Kidney epithelial cell (primary cell): ENCODE measurements around the gene HOXD12. TPM values are rescaled to one million over a fixed set of nuclear protein-coding genes. Genes with fewer than 3 reads are reported as not detected.

Source experiments
- DNase-seq: peaks from one replicate; pipeline ENCODE4 v3.0.0-alpha.2; 2010; ENCODE audit warnings: low read depth
- H3K27me3 ChIP-seq: 2 replicates; pipeline ENCODE4 v1.6.0; 2011; ENCODE audit warnings: low read length; ENCODE audit not compliant: control insufficient read depth, insufficient read depth
- H3K36me3 ChIP-seq: 2 replicates; pipeline ENCODE4 v1.5.1; 2011; ENCODE audit warnings: low read length; ENCODE audit not compliant: control insufficient read depth, insufficient read depth
- H3K4me3 ChIP-seq: 2 replicates; pipeline ENCODE4 v1.5.1; 2011; ENCODE audit warnings: low read depth, mild to moderate bottlenecking, control low read depth, low read length
- total RNA-seq: library from RNA; depleted of rRNA; stranded (reverse); fragments of >200 nt; gene quantifications from 2 replicates; pipeline ENCODE4 v1.2.3, GENCODE V29; 2015
- TF ChIP-seq, protein P1 (sequence below): IDR thresholded peaks from 2 replicates; pipeline ENCODE4 v1.5.1; 2011; ENCODE audit warnings: mild to moderate bottlenecking, moderate library complexity, low read length, control low read depth, inconsistent platforms; ENCODE audit not compliant: insufficient read depth, poor library complexity, severe bottlenecking

The HOXD12 gene
- total RNA-seq, 1 donor from 2014 or later: not detected

GRCh38 chr2:176095421-176095820, 4.2 kb upstream of the HOXD12 start:
- Histone ChIP-seq H3K4me3 (no peak overlapping the region), H3K36me3 (no peaks in the 10 kb centered on the region), H3K27me3 (peaks cover 91% of the 10 kb centered on the region)
- no peak for DNase-seq
- TF ChIP-seq, protein P1, sequence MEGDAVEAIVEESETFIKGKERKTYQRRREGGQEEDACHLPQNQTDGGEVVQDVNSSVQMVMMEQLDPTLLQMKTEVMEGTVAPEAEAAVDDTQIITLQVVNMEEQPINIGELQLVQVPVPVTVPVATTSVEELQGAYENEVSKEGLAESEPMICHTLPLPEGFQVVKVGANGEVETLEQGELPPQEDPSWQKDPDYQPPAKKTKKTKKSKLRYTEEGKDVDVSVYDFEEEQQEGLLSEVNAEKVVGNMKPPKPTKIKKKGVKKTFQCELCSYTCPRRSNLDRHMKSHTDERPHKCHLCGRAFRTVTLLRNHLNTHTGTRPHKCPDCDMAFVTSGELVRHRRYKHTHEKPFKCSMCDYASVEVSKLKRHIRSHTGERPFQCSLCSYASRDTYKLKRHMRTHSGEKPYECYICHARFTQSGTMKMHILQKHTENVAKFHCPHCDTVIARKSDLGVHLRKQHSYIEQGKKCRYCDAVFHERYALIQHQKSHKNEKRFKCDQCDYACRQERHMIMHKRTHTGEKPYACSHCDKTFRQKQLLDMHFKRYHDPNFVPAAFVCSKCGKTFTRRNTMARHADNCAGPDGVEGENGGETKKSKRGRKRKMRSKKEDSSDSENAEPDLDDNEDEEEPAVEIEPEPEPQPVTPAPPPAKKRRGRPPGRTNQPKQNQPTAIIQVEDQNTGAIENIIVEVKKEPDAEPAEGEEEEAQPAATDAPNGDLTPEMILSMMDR: no peak

GRCh38 chr2:176096243-176096985, 3.2 kb upstream of the HOXD12 start:
- TF ChIP-seq, protein P1: no peak
- Histone ChIP-seq H3K4me3 (no peak overlapping the region), H3K27me3 (peaks cover 91% of the 10 kb centered on the region), H3K36me3 (no peaks in the 10 kb centered on the region)
- no peak for DNase-seq

DNA sequence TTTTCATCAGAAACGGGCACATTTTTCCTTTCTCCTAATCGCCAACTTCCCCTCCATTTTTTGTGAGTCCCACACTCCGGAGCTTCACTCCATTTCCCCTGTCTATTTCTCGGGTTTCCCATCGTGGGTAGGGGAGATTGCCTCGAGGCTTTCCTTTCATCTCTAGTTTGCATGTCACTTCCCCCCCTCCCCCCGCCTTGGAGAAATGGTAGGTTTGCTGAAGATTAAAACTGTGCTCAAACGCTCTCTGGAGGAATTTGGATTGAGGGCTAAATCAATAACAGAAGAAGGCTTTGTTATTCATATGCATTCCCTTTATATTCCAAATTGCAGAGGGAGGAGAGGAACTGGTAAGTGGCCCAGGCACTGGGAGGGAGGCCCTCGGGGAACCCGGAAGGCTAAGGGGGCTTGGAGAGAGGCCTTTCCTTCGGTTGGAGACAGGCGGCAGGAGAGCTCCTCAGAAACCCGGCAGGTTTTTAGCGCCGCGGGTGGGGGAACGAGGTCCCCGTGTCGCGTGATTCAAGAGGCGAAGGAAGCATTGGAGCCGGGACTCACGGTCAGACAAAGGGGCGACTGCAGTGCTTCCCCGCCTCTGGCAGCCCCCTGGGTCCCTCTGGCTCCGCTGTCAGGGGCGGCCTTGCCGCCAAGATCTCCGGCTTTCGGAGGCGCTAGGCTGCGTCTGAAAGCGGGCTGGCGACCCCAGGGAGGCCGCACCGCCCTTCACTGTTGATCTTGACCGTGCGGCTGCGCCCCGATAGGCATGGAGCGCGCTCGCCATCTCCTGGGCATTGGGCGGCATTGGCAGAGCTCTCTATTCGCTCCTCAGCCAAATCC, 2.4 kb upstream of the HOXD12 start:
- Histone ChIP-seq H3K27me3 (peaks cover 89% of the 10 kb centered on the region), H3K36me3 (no peaks in the 10 kb centered on the region), H3K4me3 (peak overlapping the region; percentile 33)
- DNase-seq: no peak
- TF ChIP-seq, protein P1: peak; percentile 92

GRCh38 chr2:176097820-176098365, 1.7 kb upstream of the HOXD12 start:
- Histone ChIP-seq H3K4me3 (no peak overlapping the region), H3K27me3 (peaks cover 82% of the 10 kb centered on the region), H3K36me3 (no peaks in the 10 kb centered on the region)
- DNase-seq: no peak
- TF ChIP-seq, protein P1: no peak

DNA sequence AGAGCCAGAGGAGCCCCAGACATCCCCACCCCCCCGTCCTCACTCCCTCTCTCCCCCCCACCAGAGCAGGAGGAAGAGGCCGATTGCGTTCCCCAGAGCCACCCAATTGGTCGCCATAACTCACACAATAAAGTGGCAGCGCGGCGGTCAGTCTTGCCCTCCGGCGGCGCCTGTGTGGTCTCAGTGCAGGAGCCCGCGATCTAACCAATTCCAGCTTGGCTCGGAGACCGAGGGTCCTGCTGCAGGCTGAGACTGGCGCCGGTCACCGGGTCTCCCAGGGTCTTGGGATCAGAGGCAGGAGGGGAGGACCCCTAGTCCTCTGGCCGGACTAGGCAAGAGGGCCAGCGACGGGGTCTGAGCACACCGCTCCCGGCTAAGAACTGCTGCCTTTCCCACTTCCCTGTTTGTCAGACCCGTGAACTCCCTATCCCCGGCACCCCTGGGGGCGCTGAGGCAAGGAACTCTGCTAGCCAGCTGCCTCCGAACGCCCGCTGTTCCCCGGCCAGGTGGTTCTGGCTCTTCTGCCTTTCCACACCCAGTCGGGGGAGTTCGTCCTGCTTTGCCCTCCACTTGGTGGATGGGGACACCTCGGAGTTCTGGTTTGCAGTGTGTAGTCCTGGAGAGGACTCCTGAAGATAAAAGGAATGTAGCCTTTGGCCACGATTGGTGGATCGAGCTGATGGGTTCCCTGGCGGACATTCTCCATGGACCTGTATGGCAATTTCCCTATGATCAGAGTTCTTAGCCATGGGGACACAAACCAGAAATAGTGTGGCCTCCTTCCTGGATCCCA, 1.0 kb upstream of the HOXD12 start:
- DNase-seq: no peak

More for the DNA sequence above, 1.0 kb upstream of the HOXD12 start:
- TF ChIP-seq, protein P1: no peak
- Histone ChIP-seq H3K27me3 (peaks cover 76% of the 10 kb centered on the region), H3K4me3 (no peak overlapping the region), H3K36me3 (no peaks in the 10 kb centered on the region)
